Mesenchymal stem cell (in vitro differentiated cells and primary cell): ENCODE data around the gene SDHAF2.

Experiments
- DNase-seq: peaks from one replicate; pipeline ENCODE4 v3.0.0-alpha.2; 2013
- H2AFZ ChIP-seq: one replicate; pipeline ENCODE4 v1.6.1; 2013; ENCODE audit warnings: low read depth, mild to moderate bottlenecking, control low read depth, inconsistent platforms, low read length, moderate library complexity
- H2AK5ac ChIP-seq: 2 replicates; pipeline ENCODE4 v1.6.1; 2013; ENCODE audit warnings: low read length, moderate library complexity, mild to moderate bottlenecking, inconsistent platforms; ENCODE audit not compliant: severe bottlenecking
- H2BK120ac ChIP-seq: one replicate; pipeline ENCODE4 v1.6.1; 2013; ENCODE audit warnings: low read depth, mild to moderate bottlenecking, inconsistent platforms, low read length, moderate library complexity
- H2BK12ac ChIP-seq, 2 experiments: one replicate each; pipeline ENCODE4 v1.6.1; 2013; ENCODE audit warnings: inconsistent platforms in 2 of 2, low read length in 2 of 2, mild to moderate bottlenecking in 2 of 2, moderate library complexity in 2 of 2, control low read depth in 1 of 2
- H2BK15ac ChIP-seq: one replicate; pipeline ENCODE4 v1.6.1; 2013; ENCODE audit warnings: mild to moderate bottlenecking, low read depth, inconsistent platforms; ENCODE audit not compliant: poor library complexity, severe bottlenecking
- H2BK5ac ChIP-seq: 2 replicates; pipeline ENCODE4 v1.6.1; 2013; ENCODE audit warnings: low read depth, mild to moderate bottlenecking, low read length, control low read depth, inconsistent platforms; ENCODE audit not compliant: poor library complexity, severe bottlenecking
- H3K14ac ChIP-seq, 2 experiments: one replicate each; pipeline ENCODE4 v1.6.1; 2013; ENCODE audit warnings: inconsistent platforms in 2 of 2, low read length in 2 of 2, control low read depth in 1 of 2, mild to moderate bottlenecking in 1 of 2, moderate library complexity in 1 of 2
- H3K18ac ChIP-seq, 2 experiments: one replicate each; pipeline ENCODE4 v1.6.1; 2013; ENCODE audit warnings: inconsistent platforms in 2 of 2, low read length in 2 of 2, control low read depth in 1 of 2, low read depth in 1 of 2, mild to moderate bottlenecking in 1 of 2
- H3K23ac ChIP-seq, 2 experiments: one replicate each; pipeline ENCODE4 v1.6.1; 2013; ENCODE audit warnings: inconsistent platforms in 2 of 2, low read length in 2 of 2, mild to moderate bottlenecking in 2 of 2, moderate library complexity in 2 of 2, control low read depth in 1 of 2
- H3K27ac ChIP-seq: 2 replicates; pipeline ENCODE4 v1.5.1; 2013; ENCODE audit warnings: mild to moderate bottlenecking, moderate library complexity, low read length, control low read depth, inconsistent platforms; ENCODE audit not compliant: poor library complexity, severe bottlenecking
- H3K27me3 ChIP-seq, 2 experiments: 2 replicates each; pipeline versions ENCODE4 v1.6.1 to v1.7.0; 2013; ENCODE audit warnings: low read length in 2 of 2, mild to moderate bottlenecking in 2 of 2, moderate library complexity in 2 of 2, control low read depth in 1 of 2, inconsistent platforms in 1 of 2; ENCODE audit not compliant: control insufficient read depth in 1 of 2, insufficient read depth in 1 of 2
- H3K36me3 ChIP-seq, 2 experiments: 2 replicates each; pipeline versions ENCODE4 v1.6.1 to v1.7.0; 2013; ENCODE audit warnings: low read length in 2 of 2, control low read depth in 1 of 2, inconsistent platforms in 1 of 2, low read depth in 1 of 2, mild to moderate bottlenecking in 1 of 2; ENCODE audit not compliant: insufficient read depth in 2 of 2, control insufficient read depth in 1 of 2
- H3K4ac ChIP-seq, 2 experiments: one replicate each; pipeline ENCODE4 v1.6.1; 2013; ENCODE audit warnings: inconsistent platforms in 2 of 2, low read length in 2 of 2, mild to moderate bottlenecking in 2 of 2, moderate library complexity in 2 of 2, control low read depth in 1 of 2, low read depth in 1 of 2
- H3K4me1 ChIP-seq: 2 replicates; pipeline ENCODE4 v1.6.1; 2013; ENCODE audit warnings: low read depth, low read length, control low read depth; ENCODE audit not compliant: control insufficient read depth, insufficient read depth
- H3K4me2 ChIP-seq: 2 replicates; pipeline ENCODE4 v1.6.1; 2013; ENCODE audit warnings: low read length, mild to moderate bottlenecking, inconsistent platforms; ENCODE audit not compliant: poor library complexity, severe bottlenecking
- H3K4me3 ChIP-seq, 2 experiments: 2 replicates each; pipeline versions ENCODE4 v1.5.1 to v1.7.0; 2013; ENCODE audit warnings: low read length in 2 of 2, mild to moderate bottlenecking in 2 of 2, control low read depth in 1 of 2, low read depth in 1 of 2; ENCODE audit not compliant: insufficient read depth in 1 of 2
- H3K79me1 ChIP-seq: replicated peaks from 2 replicates; pipeline ENCODE4 v1.6.1; 2013; ENCODE audit warnings: mild to moderate bottlenecking, control low read depth, low read length, inconsistent platforms; ENCODE audit not compliant: poor library complexity, severe bottlenecking
- H3K9ac ChIP-seq: 2 replicates; pipeline ENCODE4 v1.7.0; 2013; ENCODE audit warnings: mild to moderate bottlenecking, low read length, moderate library complexity
- H3K9me3 ChIP-seq: 2 replicates; pipeline ENCODE4 v1.7.0; 2013; ENCODE audit warnings: mild to moderate bottlenecking, low read length; ENCODE audit not compliant: control insufficient read depth
- H4K8ac ChIP-seq: one replicate; pipeline ENCODE4 v1.6.1; 2013; ENCODE audit warnings: inconsistent platforms, mild to moderate bottlenecking, low read length, moderate library complexity
- H4K91ac ChIP-seq: one replicate; pipeline ENCODE4 v1.6.1; 2013; ENCODE audit warnings: mild to moderate bottlenecking, low read length, inconsistent platforms
- WGBS: methylation state at CpG from one replicate; pipeline ENCODE4 v1.1.7; 2013; ENCODE audit warnings: mixed read lengths; 5-methylcytosine and 5-hydroxymethylcytosine counted together

The SDHAF2 gene

GRCh38 chr11:61472868-61473267, 42.9 kb downstream of the SDHAF2 start:
- Histone ChIP-seq H2BK120ac (no peak overlapping the region), H3K27ac (no peak overlapping the region), H3K79me1 (no peaks in the 10 kb centered on the region), H2AFZ (no peak overlapping the region), H3K4me3 (peak overlapping the region in 1 of 2 experiments; percentile 17), H3K18ac (no peak overlapping the region), H3K9ac (peak overlapping the region; percentile 89), H2AK5ac (no peak overlapping the region), H3K4ac (no peak overlapping the region), H4K8ac (no peak overlapping the region), H3K4me1 (no peaks in the 10 kb centered on the region), H3K23ac (no peak overlapping the region), H3K14ac (no peak overlapping the region), H3K9me3 (no peaks in the 10 kb centered on the region), H2BK15ac (no peak overlapping the region), H3K4me2 (no peak overlapping the region), H2BK5ac (no peak overlapping the region), H4K91ac (no peak overlapping the region), H2BK12ac (no peak overlapping the region), H3K27me3 (peaks cover under 1% of the 10 kb centered on the region in 2 experiments), H3K36me3 (peaks cover 10 to 15% of the 10 kb centered on the region in 2 experiments)
- WGBS = 89% methylated on average over 5 of the region's 5 CpGs
- no peak for DNase-seq

DNA sequence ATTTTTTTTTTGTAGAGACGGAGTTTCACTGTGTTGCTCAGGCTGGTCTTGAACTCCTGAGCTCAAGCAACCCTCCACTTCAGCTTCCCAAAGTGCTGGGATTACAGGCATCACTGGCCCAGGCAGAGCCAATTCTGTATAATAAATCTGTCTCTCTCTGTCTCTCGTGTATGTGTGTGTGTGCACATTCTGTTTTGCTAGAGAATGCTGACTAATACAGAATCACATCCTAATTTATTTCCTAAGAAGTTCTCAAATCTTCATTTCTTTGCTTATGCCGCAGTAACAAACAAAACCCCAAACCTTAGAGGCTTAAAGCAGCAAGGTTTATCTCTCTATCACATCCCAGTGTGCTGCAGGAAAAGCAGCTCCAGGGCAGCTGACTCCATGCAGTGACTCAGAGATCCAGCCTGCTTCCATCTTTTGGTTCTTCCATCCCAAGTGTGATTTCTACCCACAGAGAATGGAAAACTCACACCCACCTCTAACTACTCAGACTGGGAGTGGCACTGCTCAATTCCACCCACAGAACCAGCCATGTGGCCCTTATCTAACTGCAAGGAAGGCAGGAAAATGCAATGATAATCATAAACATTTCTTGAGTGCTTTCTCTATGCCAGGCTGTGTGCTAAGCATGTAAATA, 43.6 kb downstream of the SDHAF2 start:
- no peak overlapping the region for H3K14ac ChIP-seq
- H3K23ac ChIP-seq = no peak overlapping the region
- 90% methylated on average over 3 of the region's 3 CpGs for WGBS
- H3K9me3 ChIP-seq = no peaks in the 10 kb centered on the region
- peak overlapping the region in 1 of 2 experiments; percentile 5 for H3K4me3 ChIP-seq
- peaks cover 7 to 15% of the 10 kb centered on the region in 2 experiments for H3K36me3 ChIP-seq
- no peaks in the 10 kb centered on the region for H3K79me1 ChIP-seq
- no peak overlapping the region for H2BK15ac ChIP-seq
- no peak overlapping the region for H3K18ac ChIP-seq
- no peaks in the 10 kb centered on the region for H3K4me1 ChIP-seq
- no peak overlapping the region for H4K91ac ChIP-seq
- no peak overlapping the region for H2BK12ac ChIP-seq
- no peak overlapping the region for H3K4me2 ChIP-seq
- H3K27ac ChIP-seq = no peak overlapping the region
- no peak overlapping the region for H2BK120ac ChIP-seq
- peak overlapping the region; percentile 89 for H3K9ac ChIP-seq
- no peak overlapping the region for H2AK5ac ChIP-seq
- no peak overlapping the region for H4K8ac ChIP-seq
- no peak overlapping the region for H2AFZ ChIP-seq
- H3K27me3 ChIP-seq = peaks cover 7% of the 10 kb centered on the region in 2 experiments
- H2BK5ac ChIP-seq = no peak overlapping the region
- H3K4ac ChIP-seq = no peak overlapping the region
- no peak for DNase-seq

- H3K23ac ChIP-seq = no peak overlapping the region
- H3K9me3 ChIP-seq = no peaks in the 10 kb centered on the region
- H4K8ac ChIP-seq = no peak overlapping the region
- H3K4me3 ChIP-seq = peak overlapping the region in 1 of 2 experiments; percentile 5
- H3K18ac ChIP-seq = no peak overlapping the region
- H3K9ac ChIP-seq = peak overlapping the region; percentile 89
- H3K14ac ChIP-seq = no peak overlapping the region
- no peaks in the 10 kb centered on the region for H3K4me1 ChIP-seq
- no peak overlapping the region for H2AFZ ChIP-seq
- peaks cover 4 to 11% of the 10 kb centered on the region in 2 experiments for H3K36me3 ChIP-seq
- no peak overlapping the region for H2BK120ac ChIP-seq
- no peak for DNase-seq
- peaks cover 12 to 13% of the 10 kb centered on the region in 2 experiments for H3K27me3 ChIP-seq
- no peak overlapping the region for H2BK5ac ChIP-seq
- H2AK5ac ChIP-seq = no peak overlapping the region
- H3K4me2 ChIP-seq = no peak overlapping the region
- no peak overlapping the region for H3K4ac ChIP-seq
- H2BK12ac ChIP-seq = no peak overlapping the region
- no peaks in the 10 kb centered on the region for H3K79me1 ChIP-seq
- H4K91ac ChIP-seq = no peak overlapping the region
- H2BK15ac ChIP-seq = no peak overlapping the region
- no peak overlapping the region for H3K27ac ChIP-seq
- 94% methylated on average over 6 of the region's 6 CpGs for WGBS
Measured at GRCh38 chr11:61474013-61474643, 44.2 kb downstream of the SDHAF2 start.

DNA sequence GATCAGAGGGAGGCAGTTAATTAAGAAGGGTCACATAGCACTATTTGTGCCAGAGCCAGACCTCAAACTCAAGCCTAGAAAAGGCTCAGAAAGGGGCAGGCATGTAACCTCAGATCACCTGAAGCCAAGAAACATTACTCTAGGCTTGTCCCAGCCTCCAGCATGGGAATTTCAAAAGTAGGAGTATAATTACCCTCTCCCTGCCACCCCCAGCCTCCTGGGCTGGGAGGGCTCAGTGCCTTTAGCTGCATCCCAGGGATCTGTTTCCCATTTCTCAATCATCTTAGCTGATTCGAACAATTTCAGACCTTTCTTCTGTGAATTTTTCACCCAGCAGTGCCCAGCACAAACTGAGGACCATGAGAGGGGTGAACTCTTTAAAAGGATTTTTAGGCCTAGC, 45.5 kb downstream of the SDHAF2 start:
- no peak overlapping the region for H3K4ac ChIP-seq
- no peak overlapping the region for H3K18ac ChIP-seq
- H3K14ac ChIP-seq = no peak overlapping the region
- no peak overlapping the region for H2BK12ac ChIP-seq
- WGBS = no CpG with 5 or more reads among the region's 1 CpG
- peaks cover 19 to 22% of the 10 kb centered on the region in 2 experiments for H3K27me3 ChIP-seq
- H3K4me2 ChIP-seq = no peak overlapping the region
- H3K23ac ChIP-seq = no peak overlapping the region
- H4K91ac ChIP-seq = no peak overlapping the region
- no peak overlapping the region for H3K4me3 ChIP-seq
- H2AFZ ChIP-seq = no peak overlapping the region
- H3K9ac ChIP-seq = peak overlapping the region; percentile 30
- no peak overlapping the region for H2BK5ac ChIP-seq
- no peak for DNase-seq
- no peak overlapping the region for H2BK15ac ChIP-seq
- H3K4me1 ChIP-seq = no peaks in the 10 kb centered on the region
- no peak overlapping the region for H4K8ac ChIP-seq
- no peak overlapping the region for H2BK120ac ChIP-seq
- no peak overlapping the region for H2AK5ac ChIP-seq
- H3K79me1 ChIP-seq = no peaks in the 10 kb centered on the region
- no peaks in the 10 kb centered on the region for H3K9me3 ChIP-seq
- no peak overlapping the region for H3K27ac ChIP-seq
- H3K36me3 ChIP-seq = peaks cover 4 to 11% of the 10 kb centered on the region in 2 experiments
